Measurements from ENCODE around the gene APOBR.
"Not testable (repeated sequence)": the region's sequence is repeated elsewhere in the genome, so short reads cannot be mapped to it uniquely, and the experiment has no call there.

DNA sequence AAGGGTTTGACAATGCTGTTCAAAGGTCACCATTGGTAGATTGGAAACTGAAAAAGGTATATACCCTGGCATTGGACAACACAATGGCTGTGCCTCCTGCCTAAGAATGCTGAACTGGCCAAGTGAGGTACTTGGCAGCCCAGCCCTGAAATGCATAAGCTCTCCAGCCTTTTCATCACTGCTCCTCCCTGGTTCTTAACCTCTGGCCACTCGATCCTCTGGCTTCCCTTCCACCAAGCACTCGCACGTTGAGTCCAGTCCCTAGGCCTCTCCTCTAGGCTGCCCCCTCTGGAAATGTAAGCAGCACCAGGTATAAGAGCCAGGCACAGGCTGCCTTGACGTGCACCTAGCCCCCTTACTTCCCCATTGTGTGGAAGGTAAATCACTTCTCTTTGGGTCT is 48.1 kb upstream of the APOBR start:
- TF ChIP-seq, protein P1, sequence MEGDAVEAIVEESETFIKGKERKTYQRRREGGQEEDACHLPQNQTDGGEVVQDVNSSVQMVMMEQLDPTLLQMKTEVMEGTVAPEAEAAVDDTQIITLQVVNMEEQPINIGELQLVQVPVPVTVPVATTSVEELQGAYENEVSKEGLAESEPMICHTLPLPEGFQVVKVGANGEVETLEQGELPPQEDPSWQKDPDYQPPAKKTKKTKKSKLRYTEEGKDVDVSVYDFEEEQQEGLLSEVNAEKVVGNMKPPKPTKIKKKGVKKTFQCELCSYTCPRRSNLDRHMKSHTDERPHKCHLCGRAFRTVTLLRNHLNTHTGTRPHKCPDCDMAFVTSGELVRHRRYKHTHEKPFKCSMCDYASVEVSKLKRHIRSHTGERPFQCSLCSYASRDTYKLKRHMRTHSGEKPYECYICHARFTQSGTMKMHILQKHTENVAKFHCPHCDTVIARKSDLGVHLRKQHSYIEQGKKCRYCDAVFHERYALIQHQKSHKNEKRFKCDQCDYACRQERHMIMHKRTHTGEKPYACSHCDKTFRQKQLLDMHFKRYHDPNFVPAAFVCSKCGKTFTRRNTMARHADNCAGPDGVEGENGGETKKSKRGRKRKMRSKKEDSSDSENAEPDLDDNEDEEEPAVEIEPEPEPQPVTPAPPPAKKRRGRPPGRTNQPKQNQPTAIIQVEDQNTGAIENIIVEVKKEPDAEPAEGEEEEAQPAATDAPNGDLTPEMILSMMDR (IDR thresholded peaks at IDR 0.05) = not testable (repeated sequence)
- not testable (repeated sequence) for TF ChIP-seq POLR2A (IDR thresholded peaks at IDR 0.05)
